ENCODE results near the gene MYRIP.

MYRIP gene

GRCh38 chr3:39839484-39839883 lies 30.1 kb downstream of the MYRIP start:
- no peak for FAIRE-seq
- no peak for TF ChIP-seq PAX5 (IDR thresholded peaks at IDR 0.05; ENCODE audit: insufficient read depth, low read length, severe bottlenecking)
- no peak for TF ChIP-seq SPI1 (IDR thresholded peaks at IDR 0.05; ENCODE audit: low read depth, low read length)
- no peak for TF ChIP-seq TAF1 (IDR thresholded peaks at IDR 0.05; ENCODE audit: low read depth, low read length)
- TF ChIP-seq POLR2A (IDR thresholded peaks at IDR 0.05; ENCODE audit: low read depth, low read length), result no peak
- TF ChIP-seq POU2F2 (IDR thresholded peaks at IDR 0.05; ENCODE audit: low read depth, low read length), result no peak
- no peak for TF ChIP-seq POLR2AphosphoS5 (IDR thresholded peaks at IDR 0.05; ENCODE audit: low read depth, low read length)
- no peak for DNase-seq (ENCODE audit: insufficient read length, low spot score)

GRCh38 chr3:39843440-39843839 lies 34.0 kb downstream of the MYRIP start:
- DNase-seq (ENCODE audit: insufficient read length, low spot score), result no peak
- no peak for TF ChIP-seq SPI1 (IDR thresholded peaks at IDR 0.05; ENCODE audit: low read depth, low read length)
- TF ChIP-seq TAF1 (IDR thresholded peaks at IDR 0.05; ENCODE audit: low read depth, low read length), result no peak
- no peak for TF ChIP-seq POLR2A (IDR thresholded peaks at IDR 0.05; ENCODE audit: low read depth, low read length)
- no peak for TF ChIP-seq POU2F2 (IDR thresholded peaks at IDR 0.05; ENCODE audit: low read depth, low read length)
- TF ChIP-seq POLR2AphosphoS5 (IDR thresholded peaks at IDR 0.05; ENCODE audit: low read depth, low read length), result no peak
- TF ChIP-seq PAX5 (IDR thresholded peaks at IDR 0.05; ENCODE audit: insufficient read depth, low read length, severe bottlenecking), result no peak
- no peak for FAIRE-seq

GRCh38 chr3:39848365-39848764 lies 39.0 kb downstream of the MYRIP start:
- no peak for FAIRE-seq
- no peak for DNase-seq (ENCODE audit: insufficient read length, low spot score)
- TF ChIP-seq TAF1 (IDR thresholded peaks at IDR 0.05; ENCODE audit: low read depth, low read length) (no peak), POLR2A (IDR thresholded peaks at IDR 0.05; ENCODE audit: low read depth, low read length) (no peak), POU2F2 (IDR thresholded peaks at IDR 0.05; ENCODE audit: low read depth, low read length) (no peak), POLR2AphosphoS5 (IDR thresholded peaks at IDR 0.05; ENCODE audit: low read depth, low read length) (no peak), SPI1 (IDR thresholded peaks at IDR 0.05; ENCODE audit: low read depth, low read length) (no peak), PAX5 (IDR thresholded peaks at IDR 0.05; ENCODE audit: insufficient read depth, low read length, severe bottlenecking) (no peak)

- DNase-seq (ENCODE audit: insufficient read length, low spot score) (no peak), FAIRE-seq (no peak)
- TF ChIP-seq POLR2A (IDR thresholded peaks at IDR 0.05; ENCODE audit: low read depth, low read length), result no peak
- TF ChIP-seq TAF1 (IDR thresholded peaks at IDR 0.05; ENCODE audit: low read depth, low read length), result no peak
- TF ChIP-seq POLR2AphosphoS5 (IDR thresholded peaks at IDR 0.05; ENCODE audit: low read depth, low read length), result no peak
- TF ChIP-seq POU2F2 (IDR thresholded peaks at IDR 0.05; ENCODE audit: low read depth, low read length), result no peak
- TF ChIP-seq PAX5 (IDR thresholded peaks at IDR 0.05; ENCODE audit: insufficient read depth, low read length, severe bottlenecking), result no peak
- no peak for TF ChIP-seq SPI1 (IDR thresholded peaks at IDR 0.05; ENCODE audit: low read depth, low read length)
These were observed 40.7 kb downstream of the MYRIP start for GRCh38 chr3:39849992-39850715.

- no peak for FAIRE-seq
- DNase-seq (ENCODE audit: insufficient read length, low spot score), result no peak
- TF ChIP-seq TAF1 (IDR thresholded peaks at IDR 0.05; ENCODE audit: low read depth, low read length) (no peak), POLR2A (IDR thresholded peaks at IDR 0.05; ENCODE audit: low read depth, low read length) (no peak), PAX5 (IDR thresholded peaks at IDR 0.05; ENCODE audit: insufficient read depth, low read length, severe bottlenecking) (no peak), POU2F2 (IDR thresholded peaks at IDR 0.05; ENCODE audit: low read depth, low read length) (no peak)
These were observed 41.3 kb downstream of the MYRIP start for GRCh38 chr3:39850716-39851032.

GRCh38 chr3:39855517-39855916 lies 46.1 kb downstream of the MYRIP start:
- no peak for TF ChIP-seq TAF1 (IDR thresholded peaks at IDR 0.05; ENCODE audit: low read depth, low read length)
- TF ChIP-seq PAX5 (IDR thresholded peaks at IDR 0.05; ENCODE audit: insufficient read depth, low read length, severe bottlenecking), result no peak
- no peak for TF ChIP-seq POLR2A (IDR thresholded peaks at IDR 0.05; ENCODE audit: low read depth, low read length)
- no peak for TF ChIP-seq POLR2AphosphoS5 (IDR thresholded peaks at IDR 0.05; ENCODE audit: low read depth, low read length)
- FAIRE-seq, result no peak
- DNase-seq (ENCODE audit: insufficient read length, low spot score), result no peak

- no peak for DNase-seq (ENCODE audit: insufficient read length, low spot score)
- no peak for FAIRE-seq
- TF ChIP-seq SPI1 (IDR thresholded peaks at IDR 0.05; ENCODE audit: low read depth, low read length) (no peak), PAX5 (IDR thresholded peaks at IDR 0.05; ENCODE audit: insufficient read depth, low read length, severe bottlenecking) (no peak), TAF1 (IDR thresholded peaks at IDR 0.05; ENCODE audit: low read depth, low read length) (no peak), POLR2A (IDR thresholded peaks at IDR 0.05; ENCODE audit: low read depth, low read length) (no peak), POLR2AphosphoS5 (IDR thresholded peaks at IDR 0.05; ENCODE audit: low read depth, low read length) (no peak), POU2F2 (IDR thresholded peaks at IDR 0.05; ENCODE audit: low read depth, low read length) (no peak)
These were observed 60.5 kb downstream of the MYRIP start for GRCh38 chr3:39869890-39870289.

- FAIRE-seq (no peak), DNase-seq (ENCODE audit: insufficient read length, low spot score) (no peak)
- TF ChIP-seq POLR2A (IDR thresholded peaks at IDR 0.05; ENCODE audit: low read depth, low read length) (no peak), POLR2AphosphoS5 (IDR thresholded peaks at IDR 0.05; ENCODE audit: low read depth, low read length) (no peak), SPI1 (IDR thresholded peaks at IDR 0.05; ENCODE audit: low read depth, low read length) (no peak), PAX5 (IDR thresholded peaks at IDR 0.05; ENCODE audit: insufficient read depth, low read length, severe bottlenecking) (no peak), POU2F2 (IDR thresholded peaks at IDR 0.05; ENCODE audit: low read depth, low read length) (no peak), TAF1 (IDR thresholded peaks at IDR 0.05; ENCODE audit: low read depth, low read length) (no peak)
These were observed 61.3 kb downstream of the MYRIP start for GRCh38 chr3:39870706-39871105.

GRCh38 chr3:39879581-39879980 lies 70.2 kb downstream of the MYRIP start:
- FAIRE-seq (no peak), DNase-seq (ENCODE audit: insufficient read length, low spot score) (no peak)
- TF ChIP-seq TAF1 (IDR thresholded peaks at IDR 0.05; ENCODE audit: low read depth, low read length) (no peak), PAX5 (IDR thresholded peaks at IDR 0.05; ENCODE audit: insufficient read depth, low read length, severe bottlenecking) (no peak), SPI1 (IDR thresholded peaks at IDR 0.05; ENCODE audit: low read depth, low read length) (no peak), POLR2AphosphoS5 (IDR thresholded peaks at IDR 0.05; ENCODE audit: low read depth, low read length) (no peak), POLR2A (IDR thresholded peaks at IDR 0.05; ENCODE audit: low read depth, low read length) (no peak), POU2F2 (IDR thresholded peaks at IDR 0.05; ENCODE audit: low read depth, low read length) (no peak)

- no peak for DNase-seq (ENCODE audit: insufficient read length, low spot score)
- no peak for FAIRE-seq
- TF ChIP-seq POLR2AphosphoS5 (IDR thresholded peaks at IDR 0.05; ENCODE audit: low read depth, low read length) (no peak), SPI1 (IDR thresholded peaks at IDR 0.05; ENCODE audit: low read depth, low read length) (no peak), PAX5 (IDR thresholded peaks at IDR 0.05; ENCODE audit: insufficient read depth, low read length, severe bottlenecking) (no peak)
These were observed 72.7 kb downstream of the MYRIP start for GRCh38 chr3:39882111-39882510.

All from GM12891 (cell line).